H9 (cell line): ENCODE results near the gene OBI1. TPM values are rescaled to one million over a fixed set of nuclear protein-coding genes. Genes with fewer than 3 reads are reported as not detected.

Experiments
- DNase-seq: peaks from one replicate; pipeline ENCODE4 v3.0.0-alpha.2; 2017
- H2AFZ ChIP-seq: one replicate; pipeline ENCODE4 v1.6.1; 2013; ENCODE audit warnings: mild to moderate bottlenecking, low read length, control low read depth, moderate library complexity
- H2AK5ac ChIP-seq: 2 replicates; pipeline ENCODE4 v1.6.1; 2013; ENCODE audit warnings: low read length, control low read depth, mixed read lengths; ENCODE audit not compliant: insufficient read length
- H2BK120ac ChIP-seq: one replicate; pipeline ENCODE4 v1.6.1; 2013; ENCODE audit warnings: low read depth, mild to moderate bottlenecking, low read length, control low read depth, inconsistent platforms; ENCODE audit not compliant: poor library complexity, severe bottlenecking
- H2BK12ac ChIP-seq: 2 replicates; pipeline ENCODE4 v1.6.1; 2013; ENCODE audit warnings: low read length, control low read depth, mixed read lengths, low read depth; ENCODE audit not compliant: insufficient read length
- H2BK15ac ChIP-seq: 2 replicates; pipeline ENCODE4 v1.6.1; 2013; ENCODE audit warnings: low read depth, low read length, control low read depth
- H2BK20ac ChIP-seq: one replicate; pipeline ENCODE4 v1.6.1; 2013; ENCODE audit warnings: low read depth, mild to moderate bottlenecking, low read length, control low read depth, inconsistent platforms; ENCODE audit not compliant: poor library complexity, severe bottlenecking
- H2BK5ac ChIP-seq: 2 replicates; pipeline ENCODE4 v1.6.1; 2013; ENCODE audit warnings: low read length, control low read depth, mixed read lengths; ENCODE audit not compliant: insufficient read length
- H3K14ac ChIP-seq: 2 replicates; pipeline ENCODE4 v1.6.1; 2013; ENCODE audit warnings: low read length, control low read depth; ENCODE audit not compliant: insufficient read depth
- H3K18ac ChIP-seq: 2 replicates; pipeline ENCODE4 v1.6.1; 2013; ENCODE audit warnings: low read depth, mild to moderate bottlenecking, mixed read lengths, low read length, control low read depth; ENCODE audit not compliant: insufficient read length
- H3K23ac ChIP-seq: 2 replicates; pipeline ENCODE4 v1.6.1; 2013; ENCODE audit warnings: low read length, control low read depth, mixed read lengths, low read depth; ENCODE audit not compliant: insufficient read length
- H3K23me2 ChIP-seq: 2 replicates; pipeline ENCODE4 v1.6.1; 2013; ENCODE audit warnings: low read depth, mild to moderate bottlenecking, mixed read lengths, low read length, control low read depth; ENCODE audit not compliant: insufficient read length, poor library complexity, severe bottlenecking
- H3K27ac ChIP-seq: 2 replicates; pipeline ENCODE4 v1.5.1; 2013; ENCODE audit warnings: low read length, control low read depth, mixed read lengths, low read depth; ENCODE audit not compliant: insufficient read length
- H3K27me3 ChIP-seq: 2 replicates; pipeline ENCODE4 v1.6.1; 2013; ENCODE audit warnings: low read length, control low read depth, inconsistent platforms; ENCODE audit not compliant: insufficient read depth
- H3K4ac ChIP-seq: 2 replicates; pipeline ENCODE4 v1.6.1; 2013; ENCODE audit warnings: low read depth, mild to moderate bottlenecking, control low read depth, inconsistent platforms, low read length, moderate library complexity
- H3K4me1 ChIP-seq: 2 replicates; pipeline ENCODE4 v1.6.1; 2013; ENCODE audit warnings: low read length, control low read depth, inconsistent platforms; ENCODE audit not compliant: insufficient read depth
- H3K4me2 ChIP-seq: 2 replicates; pipeline ENCODE4 v1.6.1; 2013; ENCODE audit warnings: low read length, control low read depth, mixed read lengths; ENCODE audit not compliant: insufficient read length, insufficient read depth
- H3K56ac ChIP-seq: 2 replicates; pipeline ENCODE4 v1.6.1; 2013; ENCODE audit warnings: low read depth, mild to moderate bottlenecking, mixed read lengths, low read length, control low read depth; ENCODE audit not compliant: insufficient read length
- H3K79me1 ChIP-seq: 2 replicates; pipeline ENCODE4 v1.6.1; 2013; ENCODE audit warnings: low read depth, mild to moderate bottlenecking, moderate library complexity, low read length, control low read depth, inconsistent platforms; ENCODE audit not compliant: insufficient read depth, poor library complexity, severe bottlenecking
- H3K79me2 ChIP-seq: 2 replicates; pipeline ENCODE4 v1.6.1; 2013; ENCODE audit warnings: low read length, control low read depth, inconsistent platforms; ENCODE audit not compliant: insufficient read depth
- H3K9ac ChIP-seq: 2 replicates; pipeline ENCODE4 v1.6.1; 2013; ENCODE audit warnings: low read length, control low read depth, mixed read lengths; ENCODE audit not compliant: insufficient read length; ENCODE audit errors: extremely low read depth
- H3K9me3 ChIP-seq: one replicate; pipeline ENCODE4 v1.6.1; 2013; ENCODE audit warnings: low read depth, low read length, inconsistent platforms; ENCODE audit not compliant: control insufficient read depth
- H3T11ph ChIP-seq: one replicate; pipeline ENCODE4 v1.6.1; 2013; ENCODE audit warnings: mild to moderate bottlenecking, low read length, control low read depth, inconsistent platforms
- H4K20me1 ChIP-seq: one replicate; pipeline ENCODE4 v1.6.1; 2013; ENCODE audit not compliant: control insufficient read depth, insufficient read length, insufficient read depth
- H4K5ac ChIP-seq: 2 replicates; pipeline ENCODE4 v1.6.1; 2013; ENCODE audit warnings: low read depth, mild to moderate bottlenecking, mixed read lengths, low read length, control low read depth; ENCODE audit not compliant: insufficient read length
- H4K8ac ChIP-seq: replicated peaks from 2 replicates; pipeline ENCODE4 v1.6.1; 2013; ENCODE audit warnings: low read length, control low read depth, mixed read lengths, low read depth; ENCODE audit not compliant: insufficient read length
- H4K91ac ChIP-seq: 2 replicates; pipeline ENCODE4 v1.6.1; 2013; ENCODE audit warnings: low read depth, mild to moderate bottlenecking, moderate library complexity, mixed read lengths, low read length, control low read depth; ENCODE audit not compliant: insufficient read length
- H3K27ac Mint-ChIP-seq, 3 experiments: 2 replicates in 2 of 3; 3 replicates in 1 of 3; pipeline ENCODE4 v1.8.0; 2020 to 2021; ENCODE audit warnings: mixed read lengths in 3 of 3, mild to moderate bottlenecking in 1 of 3, moderate library complexity in 1 of 3
- H3K27me3 Mint-ChIP-seq: 2 replicates; pipeline ENCODE4 v1.8.0; 2021; ENCODE audit warnings: low read depth, mild to moderate bottlenecking, moderate library complexity, mixed read lengths
- H3K36me3 Mint-ChIP-seq, 3 experiments: 2 replicates in 2 of 3; 3 replicates in 1 of 3; pipeline ENCODE4 v1.8.0; 2020 to 2021; ENCODE audit warnings: low read depth in 3 of 3, mixed read lengths in 3 of 3; ENCODE audit not compliant: insufficient read depth in 1 of 3
- H3K4me1 Mint-ChIP-seq, 2 experiments: 2 replicates each; pipeline ENCODE4 v1.8.0; 2020; ENCODE audit warnings: mixed read lengths in 2 of 2
- H3K4me3 Mint-ChIP-seq, 2 experiments: 2 replicates in 1 of 2; 3 replicates in 1 of 2; pipeline ENCODE4 v1.8.0; 2020 to 2021; ENCODE audit warnings: mild to moderate bottlenecking in 2 of 2, mixed read lengths in 2 of 2, moderate library complexity in 1 of 2
- H3K9me3 Mint-ChIP-seq, 2 experiments: 2 replicates in 1 of 2; 3 replicates in 1 of 2; pipeline ENCODE4 v1.8.0; 2020; ENCODE audit warnings: mild to moderate bottlenecking in 2 of 2, mixed read lengths in 2 of 2, moderate library complexity in 1 of 2
- WGBS: extraction: QIAGEN DNeasy Blood & Tissue Kit; methylation state at CpG from one replicate; pipeline ENCODE4 v1.1.7; 2013; ENCODE audit warnings: missing lambda C conversion rate, low lambda C conversion rate, mixed read lengths; ENCODE audit not compliant: insufficient read length; ENCODE audit errors: extremely low coverage; 5-methylcytosine and 5-hydroxymethylcytosine counted together
- total RNA-seq: library from RNA; stranded (reverse); gene quantifications from 2 replicates; pipeline ENCODE4 v1.2.1, GENCODE V29; 2021
- TF ChIP-seq, protein P1 (sequence below): fragments of 200-600 bp; sonication (generic); conservative IDR thresholded peaks from 3 replicates; pipeline ENCODE4 v1.8.0; 2021; ENCODE audit warnings: antibody characterized with exemption, mild to moderate bottlenecking

The OBI1 gene
- total RNA-seq, 1 experiment from 2014 or later: 24.4 TPM

DNA sequence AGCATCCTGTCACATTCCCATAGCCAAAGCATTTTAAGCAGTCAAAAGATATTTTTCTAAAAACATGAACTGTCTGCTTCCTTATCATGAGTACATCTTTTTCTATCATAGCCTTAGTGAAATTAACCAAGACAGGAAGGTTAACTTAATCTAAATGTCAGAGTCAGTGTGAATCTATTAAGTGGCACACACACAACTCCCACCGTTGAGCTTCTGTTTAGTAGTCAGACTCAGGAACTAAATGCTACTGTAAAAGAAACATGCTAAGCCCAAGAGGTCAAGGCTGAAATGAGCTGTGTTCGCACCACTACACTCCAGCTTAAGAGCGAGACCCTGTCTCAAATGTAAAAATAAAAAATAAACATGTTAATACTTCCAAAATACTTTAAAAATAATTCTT lies 47.9 kb downstream of the OBI1 start:
- H2BK120ac ChIP-seq: no peak overlapping the region
- H3K9me3 ChIP-seq: no peaks in the 10 kb centered on the region
- H2BK20ac ChIP-seq: no peak overlapping the region
- no peak overlapping the region for H4K91ac ChIP-seq
- Mint-ChIP-seq H3K9me3 (peaks cover 0 to 3% of the 10 kb centered on the region in 2 experiments; a peak in 1 of 5 replicates), H3K4me3 (no peak overlapping the region), H3K36me3 (peaks cover 0 to 18% (median 15%) of the 10 kb centered on the region in 3 experiments; a peak in 6 of 7 replicates), H3K4me1 (peaks cover 27 to 37% of the 10 kb centered on the region in 2 experiments), H3K27ac (no peak overlapping the region), H3K27me3 (peaks cover 78% of the 10 kb centered on the region)
- H3K18ac ChIP-seq: no peak overlapping the region
- no peak overlapping the region for H3K27ac ChIP-seq
- no peak overlapping the region for H3K14ac ChIP-seq
- H3K79me2 ChIP-seq: no peaks in the 10 kb centered on the region
- peaks cover 54% of the 10 kb centered on the region for H3K27me3 ChIP-seq
- H3K4ac ChIP-seq: no peak overlapping the region
- no peak overlapping the region for H3K9ac ChIP-seq
- no peak overlapping the region for H2BK5ac ChIP-seq
- no peak overlapping the region for H3K23ac ChIP-seq
- no peak overlapping the region for H2AK5ac ChIP-seq
- WGBS: no CpG with 5 or more reads among the region's 3 CpGs
- no peak overlapping the region for H2BK12ac ChIP-seq
- peaks cover 9% of the 10 kb centered on the region for H3K23me2 ChIP-seq
- no peaks in the 10 kb centered on the region for H4K20me1 ChIP-seq
- no peak overlapping the region for H2AFZ ChIP-seq
- no peak overlapping the region for H3T11ph ChIP-seq
- DNase-seq: no peak
- no peak overlapping the region for H3K56ac ChIP-seq
- H3K4me2 ChIP-seq: no peak overlapping the region
- H4K8ac ChIP-seq: no peak overlapping the region
- TF ChIP-seq, protein P1, sequence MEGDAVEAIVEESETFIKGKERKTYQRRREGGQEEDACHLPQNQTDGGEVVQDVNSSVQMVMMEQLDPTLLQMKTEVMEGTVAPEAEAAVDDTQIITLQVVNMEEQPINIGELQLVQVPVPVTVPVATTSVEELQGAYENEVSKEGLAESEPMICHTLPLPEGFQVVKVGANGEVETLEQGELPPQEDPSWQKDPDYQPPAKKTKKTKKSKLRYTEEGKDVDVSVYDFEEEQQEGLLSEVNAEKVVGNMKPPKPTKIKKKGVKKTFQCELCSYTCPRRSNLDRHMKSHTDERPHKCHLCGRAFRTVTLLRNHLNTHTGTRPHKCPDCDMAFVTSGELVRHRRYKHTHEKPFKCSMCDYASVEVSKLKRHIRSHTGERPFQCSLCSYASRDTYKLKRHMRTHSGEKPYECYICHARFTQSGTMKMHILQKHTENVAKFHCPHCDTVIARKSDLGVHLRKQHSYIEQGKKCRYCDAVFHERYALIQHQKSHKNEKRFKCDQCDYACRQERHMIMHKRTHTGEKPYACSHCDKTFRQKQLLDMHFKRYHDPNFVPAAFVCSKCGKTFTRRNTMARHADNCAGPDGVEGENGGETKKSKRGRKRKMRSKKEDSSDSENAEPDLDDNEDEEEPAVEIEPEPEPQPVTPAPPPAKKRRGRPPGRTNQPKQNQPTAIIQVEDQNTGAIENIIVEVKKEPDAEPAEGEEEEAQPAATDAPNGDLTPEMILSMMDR: no peak
- H3K4me1 ChIP-seq: no peaks in the 10 kb centered on the region
- no peak overlapping the region for H2BK15ac ChIP-seq
- H4K5ac ChIP-seq: no peak overlapping the region
- H3K79me1 ChIP-seq: no peaks in the 10 kb centered on the region
